Suppressor macrophage treated with lipopolysaccharide for 4 hours (primary cell): Measurements from ENCODE around the gene TP53.

Experiments used
- DNase-seq: peaks from one replicate; pipeline ENCODE4 v3.0.0-alpha.2; 2020

The TP53 gene

GRCh38 chr17:7687072-7687907 is at the start of gene TP53:
Gene TP53 (minus strand): TSS chr17:7687490. CDS start chr17:7676594, 10,896 bp downstream.
- peak; percentile 92 for DNase-seq

- no peak for DNase-seq
Observed at GRCh38 chr17:7732981-7733539, 45.8 kb upstream of the TP53 start.

- DNase-seq = peak; percentile 73
Observed at GRCh38 chr17:7729816-7730215, 42.5 kb upstream of the TP53 start.

- no peak for DNase-seq
Observed at GRCh38 chr17:7727886-7728285, 40.6 kb upstream of the TP53 start.

GRCh38 chr17:7721612-7722011 is 34.3 kb upstream of the TP53 start:
- no peak for DNase-seq

GRCh38 chr17:7720125-7720524 is 32.8 kb upstream of the TP53 start:
- DNase-seq = no peak

- DNase-seq = no peak
Observed at GRCh38 chr17:7719661-7720060, 32.4 kb upstream of the TP53 start.

- no peak for DNase-seq
Observed at GRCh38 chr17:7717756-7718350, 30.6 kb upstream of the TP53 start.

GRCh38 chr17:7716901-7717755 is 29.8 kb upstream of the TP53 start, which contains the start of gene DNAH2:
Gene DNAH2 (plus strand): TSS chr17:7717744. CDS start chr17:7719735, 1,991 bp downstream.
- DNase-seq = peak; percentile 70

- DNase-seq = no peak
Observed at GRCh38 chr17:7715936-7716886, 28.9 kb upstream of the TP53 start.

- DNase-seq = no peak
Observed at GRCh38 chr17:7714721-7715594, 27.7 kb upstream of the TP53 start.

GRCh38 chr17:7713782-7714181 is 26.5 kb upstream of the TP53 start:
- DNase-seq = no peak

- DNase-seq = no peak
Observed at GRCh38 chr17:7712111-7712771, 25.0 kb upstream of the TP53 start.

- no peak for DNase-seq
Observed at GRCh38 chr17:7711051-7711755, 23.9 kb upstream of the TP53 start.

- DNase-seq = peak; percentile 34
Observed at GRCh38 chr17:7710301-7710700, 23.0 kb upstream of the TP53 start.

- DNase-seq = no peak
Observed at GRCh38 chr17:7709031-7709430, 21.7 kb upstream of the TP53 start.

- no peak for DNase-seq
Observed at GRCh38 chr17:7707858-7708750, 20.8 kb upstream of the TP53 start.

- no peak for DNase-seq
Observed at GRCh38 chr17:7707446-7707845, 20.2 kb upstream of the TP53 start.
